GM12875 (cell line): ENCODE data around the gene MMEL1.

Experiments
- H3K4me3 ChIP-seq: one replicate; pipeline ENCODE4 v1.5.1; 2011; ENCODE audit warnings: low read depth, low read length, control low read depth
- TF ChIP-seq, protein P1 (sequence below): IDR thresholded peaks from 2 replicates; pipeline ENCODE4 v1.5.1; 2011; ENCODE audit warnings: low read depth, mild to moderate bottlenecking, control low read depth, inconsistent platforms, low read length, moderate library complexity, borderline replicate concordance; ENCODE audit not compliant: insufficient read depth

MMEL1 gene

DNA sequence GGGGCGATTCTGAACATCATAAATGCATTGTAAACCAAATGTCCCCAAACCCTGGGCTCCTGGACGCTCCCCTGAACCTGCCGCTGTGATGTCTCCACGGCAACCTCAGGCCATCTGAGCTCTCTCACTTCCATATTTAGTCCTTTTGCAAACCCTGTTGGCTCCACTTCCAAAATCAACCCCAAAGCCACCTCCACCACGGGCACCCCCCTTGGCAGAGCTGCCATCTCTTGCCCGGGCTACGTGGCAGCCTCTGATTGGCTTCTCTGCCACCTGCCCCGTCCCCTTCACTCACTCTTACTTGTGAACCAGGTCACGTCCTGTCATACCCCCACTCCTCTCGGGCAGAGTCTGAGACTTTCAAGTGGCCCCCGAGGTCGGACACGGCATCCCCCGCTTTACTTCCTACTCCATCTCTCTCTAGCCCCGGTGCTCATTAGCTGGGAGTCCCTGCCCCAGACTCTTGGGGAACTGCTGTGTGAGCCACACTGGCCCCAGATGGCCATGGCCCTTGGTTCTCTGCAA is 30.4 kb downstream of the MMEL1 start:
- H3K4me3 ChIP-seq, result no peak overlapping the region
- TF ChIP-seq, protein P1, sequence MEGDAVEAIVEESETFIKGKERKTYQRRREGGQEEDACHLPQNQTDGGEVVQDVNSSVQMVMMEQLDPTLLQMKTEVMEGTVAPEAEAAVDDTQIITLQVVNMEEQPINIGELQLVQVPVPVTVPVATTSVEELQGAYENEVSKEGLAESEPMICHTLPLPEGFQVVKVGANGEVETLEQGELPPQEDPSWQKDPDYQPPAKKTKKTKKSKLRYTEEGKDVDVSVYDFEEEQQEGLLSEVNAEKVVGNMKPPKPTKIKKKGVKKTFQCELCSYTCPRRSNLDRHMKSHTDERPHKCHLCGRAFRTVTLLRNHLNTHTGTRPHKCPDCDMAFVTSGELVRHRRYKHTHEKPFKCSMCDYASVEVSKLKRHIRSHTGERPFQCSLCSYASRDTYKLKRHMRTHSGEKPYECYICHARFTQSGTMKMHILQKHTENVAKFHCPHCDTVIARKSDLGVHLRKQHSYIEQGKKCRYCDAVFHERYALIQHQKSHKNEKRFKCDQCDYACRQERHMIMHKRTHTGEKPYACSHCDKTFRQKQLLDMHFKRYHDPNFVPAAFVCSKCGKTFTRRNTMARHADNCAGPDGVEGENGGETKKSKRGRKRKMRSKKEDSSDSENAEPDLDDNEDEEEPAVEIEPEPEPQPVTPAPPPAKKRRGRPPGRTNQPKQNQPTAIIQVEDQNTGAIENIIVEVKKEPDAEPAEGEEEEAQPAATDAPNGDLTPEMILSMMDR, result no peak

- TF ChIP-seq, protein P1, result no peak
Observed at GRCh38 chr1:2601721-2602303, 31.0 kb downstream of the MMEL1 start.

DNA sequence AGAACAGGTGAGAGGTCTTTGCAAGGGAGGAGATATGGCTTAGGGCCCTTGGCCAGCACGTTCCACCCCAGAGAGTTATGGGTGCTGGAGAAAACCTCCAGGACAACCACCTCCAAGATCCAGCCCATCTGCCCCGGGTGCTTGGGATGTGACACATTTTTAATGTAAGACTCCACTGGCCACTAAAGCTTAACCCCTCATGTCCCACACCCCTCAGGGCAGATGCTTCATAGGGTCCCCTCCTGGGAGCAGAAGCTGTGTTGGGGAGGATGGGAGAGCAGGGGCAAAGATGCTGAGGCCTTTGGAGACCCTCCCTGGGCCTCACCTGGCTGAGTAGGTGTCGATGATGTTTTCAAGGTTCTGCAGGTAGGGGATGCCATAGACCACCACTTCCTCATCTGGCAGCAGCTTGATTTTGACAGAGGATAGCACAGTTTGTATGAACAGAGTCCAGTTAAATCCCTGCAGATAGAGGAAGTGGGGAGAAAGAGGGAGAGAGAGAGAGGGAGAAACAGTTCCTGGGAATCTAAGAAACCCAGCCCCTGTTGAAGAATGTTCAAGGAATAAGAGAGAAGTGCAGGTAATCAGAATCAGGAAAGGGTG is 34.4 kb downstream of the MMEL1 start:
- TF ChIP-seq, protein P1, result no peak
- no peak overlapping the region for H3K4me3 ChIP-seq

More at GRCh38 chr1:2601721-2602303, 31.0 kb downstream of the MMEL1 start:
- H3K4me3 ChIP-seq, result no peak overlapping the region

- H3K4me3 ChIP-seq, result no peak overlapping the region
- TF ChIP-seq, protein P1, result no peak
Observed at GRCh38 chr1:2597441-2598328, 35.1 kb downstream of the MMEL1 start.

GRCh38 chr1:2596530-2597333 is 36.1 kb downstream of the MMEL1 start:
- H3K4me3 ChIP-seq, result no peak overlapping the region
- TF ChIP-seq, protein P1, result no peak

- H3K4me3 ChIP-seq, result no peak overlapping the region
- TF ChIP-seq, protein P1, result no peak
Observed at GRCh38 chr1:2595812-2596529, 36.8 kb downstream of the MMEL1 start.
